ENCODE measurements around the gene SMIM30.

GRCh38 chr7:113086431-113086888, 31.9 kb downstream of the SMIM30 start, which contains the start of gene GPR85:
- TF ChIP-seq CTCF (IDR thresholded peaks at IDR 0.05) (no peak), POLR2A (IDR thresholded peaks at IDR 0.05) (no peak)
